Stimulated activated CD8-positive, alpha-beta memory T cell treated with anti-CD3 and anti-CD28 coated beads, Interleukin-7, amount 100 ng/mL, for 1 hour (primary cell): ENCODE results near the gene MTX2.
"Not testable (repeated sequence)": the region's sequence is repeated elsewhere in the genome, so short reads cannot be mapped to it uniquely, and the experiment has no call there.

Experiments used
- DNase-seq, 2 donors: peaks; one replicate each; pipeline ENCODE4 v3.0.0-alpha.2; 2020; ENCODE audit warnings: low read depth in 2 of 2

The MTX2 gene

DNA sequence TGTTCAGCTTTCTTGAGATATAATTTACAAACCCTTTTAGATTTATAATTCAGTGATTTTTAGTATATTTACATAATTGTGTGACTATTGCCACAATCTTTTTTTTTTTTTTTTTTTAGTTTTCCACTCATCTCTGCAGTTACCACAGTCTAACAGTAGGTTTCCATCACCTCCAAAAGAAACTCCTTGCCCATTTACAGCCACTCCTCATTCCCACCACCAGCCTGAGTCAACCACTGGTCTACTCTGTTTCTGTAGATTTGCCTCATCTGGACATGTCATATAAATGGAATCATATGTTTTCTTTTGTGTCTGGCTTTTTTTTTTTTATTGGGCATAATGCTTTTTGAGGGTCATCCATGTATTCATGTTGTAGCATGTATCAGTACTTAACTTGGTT is 16.1 kb downstream of the MTX2 start:
- no peak for DNase-seq

DNA sequence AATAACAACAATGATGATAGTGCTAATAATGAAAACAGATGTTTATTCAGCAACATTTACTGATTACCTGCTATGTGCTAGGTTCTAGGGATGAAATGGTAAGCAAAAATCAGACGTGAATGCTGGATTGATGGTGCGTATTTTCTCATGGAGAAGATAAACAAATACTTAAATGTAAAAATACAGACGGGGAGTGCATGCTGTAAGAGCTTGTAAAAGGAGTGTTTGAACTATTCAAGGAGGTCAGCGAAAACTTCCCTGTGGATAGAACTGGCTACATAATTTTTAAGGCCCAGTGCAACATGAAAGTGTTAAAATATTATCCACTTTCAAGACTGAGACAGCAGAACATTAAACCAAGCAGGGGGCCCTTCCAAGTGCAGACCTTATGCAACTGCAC is 22.1 kb downstream of the MTX2 start:
- no peak for DNase-seq

DNA sequence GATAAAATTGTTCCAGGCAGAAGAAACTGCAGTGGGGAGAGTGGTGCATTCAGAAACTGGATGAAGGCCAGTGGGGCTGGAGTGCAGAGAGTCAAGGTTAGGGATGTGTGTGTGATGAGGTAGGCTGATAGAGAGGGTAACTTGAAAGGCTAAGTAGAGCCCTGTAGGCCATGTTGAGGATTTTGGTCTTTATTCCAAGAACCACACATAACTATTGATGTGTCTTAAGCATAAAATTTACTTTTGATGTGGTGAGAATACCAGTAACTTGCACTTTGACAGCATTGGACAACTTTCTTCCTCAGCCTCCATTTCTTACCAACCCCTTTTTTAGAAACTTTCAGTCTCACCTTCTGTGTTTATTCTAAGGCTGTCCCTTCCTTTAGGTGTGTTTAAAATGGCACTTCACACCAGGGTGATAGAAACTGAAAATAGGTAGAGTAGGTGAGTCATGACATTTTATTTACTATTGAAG is 22.6 kb downstream of the MTX2 start:
- DNase-seq: no peak

DNA sequence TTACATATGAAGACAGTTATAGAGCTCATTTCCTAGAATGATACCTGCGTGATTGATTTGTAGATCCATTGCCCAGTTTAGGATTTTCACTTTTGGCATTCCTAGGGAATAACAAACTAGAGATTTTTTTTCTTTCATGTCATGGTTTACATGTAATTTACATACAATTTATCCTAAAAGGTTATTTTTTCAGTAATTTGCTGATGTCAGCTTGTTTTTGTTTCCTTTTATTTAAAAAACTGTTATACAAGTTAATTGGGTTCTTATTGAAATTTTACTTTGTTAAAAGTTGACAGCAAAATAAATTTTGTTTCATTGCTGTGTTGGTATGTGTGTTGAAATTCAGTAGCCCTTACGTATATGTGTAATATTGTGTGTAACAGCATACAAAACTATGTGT is 23.4 kb downstream of the MTX2 start:
- DNase-seq: no peak

DNA sequence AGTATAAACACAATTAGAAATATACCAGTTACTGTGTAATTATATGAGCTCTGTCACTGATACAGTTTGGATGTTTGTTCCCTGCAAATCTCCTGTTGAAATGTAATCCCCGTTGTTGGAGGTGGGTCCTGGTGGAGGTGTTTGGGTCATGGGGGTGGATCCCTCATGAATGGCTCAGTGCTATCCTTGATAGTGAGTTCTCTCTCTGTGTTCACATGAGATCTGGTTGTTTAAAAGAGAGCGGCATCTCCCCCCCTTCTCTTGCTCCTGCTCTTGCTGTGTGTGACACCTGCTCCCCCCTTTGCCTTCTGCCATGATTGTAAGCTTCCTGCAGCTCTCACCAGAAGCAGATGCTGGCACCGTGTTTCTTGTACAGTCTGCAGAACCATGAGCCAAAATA is 24.1 kb downstream of the MTX2 start:
- no peak for DNase-seq

DNA sequence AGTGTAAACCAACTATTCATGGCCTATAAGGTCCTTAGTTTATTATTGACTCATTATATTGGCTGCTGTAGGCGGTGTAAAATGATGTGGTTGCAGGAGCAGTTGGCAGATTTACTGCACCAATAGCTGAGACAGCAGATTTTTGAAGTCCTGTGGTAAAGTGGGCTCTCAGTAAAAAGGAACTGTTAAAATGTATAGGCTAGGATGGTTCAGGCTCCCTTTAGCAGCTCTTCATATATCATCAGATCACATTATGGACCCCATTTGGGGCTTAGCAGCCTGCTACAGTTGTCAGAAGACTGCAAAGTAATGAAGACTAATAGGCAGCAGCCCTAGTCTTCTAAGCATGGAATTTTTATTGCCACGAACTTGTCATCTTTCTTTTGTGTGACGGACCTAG is 27.8 kb downstream of the MTX2 start:
- no peak for DNase-seq

DNA sequence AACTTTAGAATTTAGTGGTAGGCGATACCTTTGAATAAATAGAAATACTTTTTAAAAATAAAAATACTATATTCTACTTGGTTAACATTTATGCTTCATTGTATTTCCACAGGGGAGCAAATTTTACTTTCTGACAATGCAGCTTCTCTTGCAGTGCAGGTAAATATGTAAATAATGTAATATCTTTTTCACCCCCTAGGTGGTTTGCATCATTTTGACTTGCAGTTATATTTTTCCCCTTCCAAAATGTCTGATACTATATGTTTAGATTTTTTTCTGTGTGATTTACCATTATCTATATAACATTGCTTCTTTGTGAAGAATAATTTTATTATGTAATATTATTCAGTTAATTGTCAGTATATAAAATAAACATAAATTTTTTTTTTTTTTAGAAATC is 28.5 kb downstream of the MTX2 start:
- DNase-seq: no peak

DNA sequence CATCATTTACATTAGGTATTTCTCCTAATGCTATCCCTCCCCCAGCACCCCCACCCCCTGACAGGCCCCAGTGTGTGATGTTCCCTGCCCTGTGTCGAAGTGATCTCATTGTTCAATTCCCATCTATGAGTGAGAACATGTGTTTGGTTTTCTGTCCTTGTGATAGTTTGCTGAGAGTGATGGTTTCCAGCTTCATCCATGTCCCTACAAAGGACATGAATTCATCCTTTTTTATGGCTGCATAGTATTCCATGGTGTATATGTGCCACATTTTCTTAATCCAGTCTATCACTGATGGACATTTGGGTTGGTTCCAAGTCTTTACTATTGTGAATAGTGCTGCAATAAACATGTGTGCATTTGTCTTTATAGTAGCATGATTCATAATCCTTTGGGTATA is 36.8 kb downstream of the MTX2 start:
- not testable (repeated sequence) for DNase-seq

DNA sequence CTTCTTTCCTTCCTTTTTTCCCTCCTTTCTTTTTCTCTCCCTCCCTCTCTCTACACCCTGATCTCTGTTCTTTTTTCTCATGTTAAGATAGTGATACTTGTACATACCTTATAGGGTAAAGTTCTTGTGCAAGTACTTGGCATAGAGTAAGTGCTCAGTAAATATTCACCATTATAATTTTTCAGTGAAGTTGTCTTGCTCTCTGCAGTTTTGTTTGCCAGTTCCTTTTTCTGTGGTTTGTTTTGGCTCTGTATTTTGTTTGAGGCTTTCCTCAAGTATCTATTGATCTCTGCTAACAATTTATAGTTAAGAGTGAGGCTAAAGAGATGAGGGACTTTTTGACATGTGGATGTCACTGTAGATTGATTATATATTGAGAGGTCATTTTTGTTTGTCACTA is 48.0 kb downstream of the MTX2 start:
- no peak for DNase-seq

DNA sequence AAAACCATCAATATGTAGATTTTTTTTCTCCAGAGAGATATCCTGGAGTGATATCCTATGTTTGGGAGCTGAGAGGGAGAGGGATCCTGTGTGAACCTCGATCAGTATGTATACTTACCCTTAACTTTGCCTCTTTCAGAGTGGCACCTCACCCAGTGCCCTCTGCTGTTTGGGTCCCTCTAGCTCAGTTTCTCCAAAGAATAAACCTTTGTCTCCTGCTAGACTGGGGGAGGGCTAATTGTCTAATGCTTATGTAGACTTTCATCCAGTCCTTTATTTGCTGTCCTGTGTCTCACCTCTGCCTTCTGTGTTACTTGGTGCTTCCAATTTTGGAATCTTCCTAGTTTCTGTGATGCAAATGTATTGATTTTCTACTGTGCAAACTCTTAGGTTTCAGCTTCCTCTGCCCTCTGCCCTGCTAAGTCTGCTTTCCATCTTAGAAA is 48.4 kb downstream of the MTX2 start:
- no peak for DNase-seq

DNA sequence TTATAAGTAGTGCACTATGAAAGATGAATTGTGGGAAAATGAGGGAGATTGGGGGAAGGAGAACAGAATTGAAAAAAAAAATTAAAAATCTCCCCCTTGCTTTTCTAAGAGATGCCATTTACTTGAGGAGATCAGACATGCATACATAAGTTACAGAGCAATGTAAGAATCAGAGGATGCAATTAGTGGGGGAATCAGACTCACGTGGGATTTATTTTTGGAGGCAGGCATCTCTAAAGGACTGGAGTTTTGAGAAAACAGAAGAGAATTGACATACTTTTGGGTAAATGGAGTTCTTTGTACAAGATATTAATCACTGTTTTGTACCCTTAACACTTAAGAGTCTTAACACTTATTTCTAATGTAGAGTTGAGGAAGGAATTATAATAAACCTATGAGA is 52.7 kb downstream of the MTX2 start:
- no peak for DNase-seq

DNA sequence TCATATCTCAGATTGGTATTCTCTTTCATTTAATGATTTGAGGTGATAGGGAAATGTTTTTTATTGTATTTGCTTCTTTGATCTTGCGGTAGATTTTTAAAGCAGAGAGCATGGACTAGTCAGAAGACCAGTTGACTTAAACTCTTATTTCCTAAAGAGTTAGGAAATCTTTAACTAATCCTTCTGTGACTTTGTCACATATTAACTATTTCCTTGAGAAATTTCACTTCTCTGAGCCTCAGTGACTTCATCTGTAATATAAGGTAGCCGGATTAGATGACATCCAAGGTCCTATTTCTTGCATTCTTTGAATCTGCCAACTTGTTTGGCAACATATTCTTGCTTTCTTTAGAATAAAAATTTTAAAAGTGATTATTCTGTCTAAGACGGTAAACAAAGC is 55.6 kb downstream of the MTX2 start:
- DNase-seq: no peak

DNA sequence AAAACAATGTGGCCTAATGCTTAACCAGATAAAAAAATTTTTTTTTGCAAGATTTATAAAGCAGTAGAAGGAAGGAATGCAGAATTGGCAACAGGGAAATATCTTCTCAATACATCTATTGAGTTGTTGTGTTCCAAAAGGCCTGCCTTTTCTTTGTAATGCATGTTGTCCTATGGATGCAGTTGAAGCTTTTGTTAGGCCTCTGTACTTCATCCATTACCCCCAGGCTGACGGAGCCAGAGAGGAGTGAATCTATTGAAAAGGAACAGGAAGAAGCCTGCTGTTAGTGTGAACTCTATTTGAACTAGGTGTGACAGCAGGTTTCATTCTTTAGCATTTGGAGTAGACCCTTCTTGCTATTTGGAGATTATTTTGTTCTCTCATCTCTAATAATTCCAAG is 56.5 kb downstream of the MTX2 start:
- no peak for DNase-seq

DNA sequence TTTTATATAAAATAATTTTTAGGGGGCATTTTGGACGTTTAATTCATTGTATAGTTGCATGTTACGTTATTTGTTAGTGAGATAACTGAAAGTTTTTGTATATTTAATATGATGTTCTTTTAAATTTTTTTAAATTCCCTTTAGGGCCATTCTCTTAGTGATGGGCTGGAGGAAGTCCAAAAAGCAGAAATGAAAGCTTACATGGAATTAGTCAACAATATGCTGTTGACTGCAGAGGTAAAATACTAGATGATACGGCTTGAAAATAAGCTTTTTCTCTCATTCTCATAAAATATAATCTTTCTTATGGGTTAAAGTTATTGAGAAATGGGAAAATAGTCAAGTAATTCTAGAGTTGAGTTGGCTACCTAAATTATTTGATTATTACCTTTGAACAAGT is 58.9 kb downstream of the MTX2 start:
- DNase-seq: no peak

DNA sequence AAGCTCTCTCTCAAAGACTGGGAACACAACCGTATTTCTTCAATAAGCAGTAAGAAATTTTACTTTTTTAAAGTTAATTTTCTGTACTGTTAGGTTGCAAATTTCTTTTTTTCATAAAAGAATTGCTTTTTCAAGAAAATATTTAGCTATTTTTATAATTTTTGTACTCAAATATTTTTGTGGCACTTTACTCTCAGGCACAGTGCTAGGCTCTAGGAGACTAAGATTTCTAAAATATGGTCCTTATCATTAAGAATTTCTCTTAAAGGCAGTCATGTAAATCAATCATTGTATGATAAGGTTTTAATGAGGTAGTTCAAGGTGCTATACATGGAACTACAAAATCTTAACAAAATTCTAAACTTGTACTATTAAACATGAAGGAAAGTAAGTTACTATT is 61.4 kb downstream of the MTX2 start:
- DNase-seq: no peak

DNA sequence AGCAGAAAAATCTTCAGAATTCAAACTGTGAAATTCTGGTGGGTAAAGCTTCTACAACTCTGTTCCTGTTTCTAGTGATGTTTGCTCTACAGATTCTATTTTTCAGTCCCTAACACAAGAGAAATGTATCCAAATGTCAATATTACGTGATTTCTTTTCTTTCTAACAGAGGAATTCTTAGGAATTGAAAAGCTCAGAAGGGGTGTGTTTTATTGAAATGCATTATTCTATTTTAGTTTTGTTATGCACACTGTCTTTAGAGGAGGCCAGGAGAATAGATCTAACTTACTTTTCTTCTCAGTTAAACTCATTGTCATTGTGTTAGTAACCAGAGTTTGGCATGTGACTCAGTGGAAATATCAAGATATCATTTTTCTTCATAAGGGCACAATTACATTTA is 62.4 kb downstream of the MTX2 start:
- no peak for DNase-seq

DNA sequence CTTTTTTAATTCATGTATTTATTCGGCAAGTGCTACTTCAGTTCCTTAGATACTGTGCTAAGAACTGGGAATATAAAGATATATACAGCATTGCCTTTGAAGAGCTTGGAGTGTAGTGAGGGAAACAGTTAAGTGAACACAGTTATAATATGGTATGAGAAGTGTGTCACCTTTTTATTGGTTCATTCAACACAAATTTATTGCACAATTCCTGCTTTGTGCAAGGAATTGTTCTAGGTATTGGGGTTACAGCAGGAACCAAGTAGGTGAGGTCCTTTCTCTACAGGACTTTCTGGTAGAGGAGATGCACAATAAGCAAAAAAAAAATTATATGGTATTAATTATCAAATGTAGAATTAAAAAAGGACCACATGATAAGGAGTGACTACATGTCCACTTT is 65.5 kb downstream of the MTX2 start:
- no peak for DNase-seq

DNA sequence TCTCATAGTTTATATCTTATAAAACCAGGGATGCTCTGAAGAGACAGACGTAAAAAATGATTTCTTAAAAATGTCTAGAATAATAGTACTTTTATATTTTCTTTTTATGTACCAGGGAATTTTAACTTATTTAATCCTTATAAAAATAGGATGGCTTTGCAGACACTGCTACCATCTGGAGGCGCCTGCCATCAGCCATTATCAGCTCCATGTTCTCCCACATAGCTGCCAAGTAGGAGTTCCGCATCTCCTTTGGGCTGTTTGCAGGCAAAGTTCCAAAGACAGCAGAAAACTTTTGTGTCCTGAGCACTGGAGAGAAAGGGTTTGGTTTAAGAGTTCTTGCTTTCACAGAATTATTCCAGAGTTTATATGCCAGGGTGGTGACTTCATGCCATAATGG is 69.2 kb downstream of the MTX2 start:
- no peak for DNase-seq

DNA sequence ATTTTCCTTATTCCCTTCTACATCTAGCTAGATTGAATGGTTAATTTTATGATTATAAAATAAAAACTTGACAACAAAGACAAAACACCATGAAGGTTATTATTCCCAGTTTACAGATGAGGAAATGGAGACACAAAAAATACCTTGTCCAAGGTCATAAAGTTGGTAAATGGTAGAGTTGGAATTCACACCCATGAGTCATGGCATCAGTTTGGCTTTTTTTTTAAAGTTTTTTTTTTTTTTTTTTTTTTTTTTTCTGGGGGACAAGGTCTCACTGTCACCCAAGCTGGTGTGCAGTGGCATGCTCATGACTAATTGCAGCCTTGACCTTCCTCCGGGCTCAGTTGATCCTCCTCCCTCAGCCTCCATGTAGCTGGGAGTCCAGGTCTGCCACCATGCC is 70.0 kb downstream of the MTX2 start:
- no peak for DNase-seq

DNA sequence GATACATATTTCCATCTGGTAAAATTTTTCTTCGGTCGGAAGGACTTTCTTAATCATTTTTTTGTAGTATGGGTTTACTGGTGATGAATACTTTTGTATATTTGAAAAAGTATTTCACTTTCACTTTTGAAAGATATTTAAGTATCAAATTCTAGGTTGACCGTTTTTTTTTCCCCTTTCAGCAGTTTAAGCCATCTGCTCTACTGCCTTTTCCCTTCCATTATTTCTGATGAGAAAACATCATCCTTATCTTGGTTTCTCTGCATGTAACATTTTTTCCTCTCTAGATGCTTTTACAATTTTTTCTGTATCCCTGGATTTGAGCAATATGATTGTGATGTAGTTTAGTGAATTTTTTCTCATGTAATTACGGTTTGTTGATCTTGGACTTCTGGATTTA is 87.0 kb downstream of the MTX2 start:
- DNase-seq: no peak

DNA sequence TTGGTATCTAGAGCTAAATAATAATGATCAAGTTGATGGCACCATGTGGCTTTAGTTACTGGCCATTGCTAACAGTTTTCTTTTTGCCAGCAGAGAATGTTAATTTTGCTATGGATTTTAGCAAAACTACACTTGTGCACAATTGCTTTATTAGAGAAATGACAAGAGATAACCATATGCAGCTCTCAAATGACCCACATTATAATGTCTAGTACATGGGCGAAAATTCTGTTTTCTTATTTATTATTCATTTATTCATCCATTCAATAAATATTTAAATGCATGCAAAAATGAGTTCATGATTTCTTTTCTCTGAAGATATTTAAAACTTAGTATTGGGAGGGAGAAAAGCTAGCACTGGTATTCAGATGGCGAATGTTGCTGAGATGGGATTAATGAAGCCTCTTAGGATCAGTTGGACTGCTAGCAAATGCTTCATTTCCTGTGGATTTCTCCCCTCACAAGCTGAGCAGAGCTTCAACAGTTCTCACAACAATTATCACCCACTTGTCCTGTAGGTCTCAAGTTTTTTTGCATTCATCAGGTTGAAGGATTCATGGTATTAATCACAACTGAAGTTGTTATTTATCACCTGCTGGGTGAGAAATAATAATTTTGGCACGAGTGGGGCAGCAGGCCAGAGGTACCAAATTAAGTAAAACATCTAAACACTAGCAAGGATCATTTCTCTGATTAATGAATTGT is 95.2 kb downstream of the MTX2 start:
- no peak for DNase-seq

DNA sequence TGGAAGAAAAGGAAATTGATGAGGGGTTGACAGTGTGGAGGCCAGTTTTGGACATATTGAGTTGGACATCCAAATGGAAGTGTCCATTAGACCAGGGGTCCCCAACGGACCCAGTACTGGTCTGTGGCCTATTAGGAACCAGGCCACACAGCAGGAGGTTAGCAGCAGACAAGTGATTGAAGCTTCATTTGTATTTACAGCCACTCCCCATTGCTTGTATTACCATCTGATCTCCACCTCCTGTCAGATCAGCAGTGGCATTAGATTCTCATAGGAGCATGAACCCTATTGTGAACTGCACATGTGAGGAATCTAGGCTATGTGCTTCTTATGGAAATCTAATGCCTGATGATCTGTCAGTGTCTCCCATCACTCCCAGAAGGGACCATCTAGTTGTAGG is 99.1 kb downstream of the MTX2 start:
- no peak for DNase-seq

DNA sequence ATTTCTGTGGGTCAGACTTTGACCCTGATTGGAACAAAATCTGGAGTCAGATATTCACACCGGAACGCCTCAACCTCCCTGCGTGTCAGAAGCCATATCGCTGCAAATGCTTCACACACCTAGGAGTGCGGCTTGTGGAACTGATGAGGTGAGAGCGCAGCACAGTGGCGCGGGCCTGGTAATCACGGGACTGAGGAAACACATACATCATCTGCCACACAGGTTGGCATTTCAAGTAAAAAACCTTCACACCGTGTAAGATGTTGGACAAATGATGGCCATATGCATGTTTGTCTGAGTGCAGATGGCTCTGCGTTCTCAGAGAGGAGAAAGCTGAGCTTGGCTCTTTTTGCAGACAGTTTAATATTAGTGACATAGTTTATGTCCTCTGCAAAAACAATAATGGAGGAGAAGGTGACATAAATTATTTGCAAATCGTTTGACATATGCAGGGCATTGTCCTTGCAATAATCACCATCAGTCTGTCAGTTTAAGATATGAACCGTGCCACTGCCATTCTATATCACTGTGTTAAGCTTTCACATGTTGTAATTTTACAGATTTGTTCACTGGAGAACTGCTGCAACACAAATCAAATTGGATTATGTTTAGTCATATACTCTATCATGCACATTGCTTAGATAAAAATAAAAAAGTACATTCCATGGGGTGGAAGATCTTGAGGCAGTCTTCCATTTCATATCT is 101.4 kb downstream of the MTX2 start:
- no peak for DNase-seq

DNA sequence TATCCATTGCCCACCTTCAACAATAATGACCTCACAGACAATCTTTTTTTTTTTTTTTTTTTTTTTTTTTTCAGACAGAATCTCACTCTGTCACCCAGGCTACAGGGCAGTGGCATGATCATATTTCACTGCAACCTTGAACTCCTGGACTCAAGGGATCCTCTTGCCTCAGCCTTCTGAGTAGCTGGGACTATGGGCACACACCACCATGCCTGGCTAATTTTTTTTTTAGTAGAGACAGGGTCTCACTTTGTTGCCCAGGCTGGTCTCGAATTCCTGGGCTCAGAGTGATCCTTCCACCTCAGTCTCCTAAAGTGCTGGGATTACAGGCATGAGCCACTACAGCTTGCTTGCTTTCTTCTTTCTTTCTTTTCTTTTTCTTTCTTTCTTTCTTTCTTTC is 103.9 kb downstream of the MTX2 start:
- DNase-seq: not testable (repeated sequence)
